GM23248 (cell line): ENCODE results near the gene ACADS.

Source experiments
- EZH2 ChIP-seq: fragments of 200-600 bp; sonication (generic); IDR thresholded peaks from 2 replicates; pipeline ENCODE4 v1.6.1; 2018; ENCODE audit warnings: antibody characterized with exemption, mild to moderate bottlenecking; ENCODE audit not compliant: insufficient read depth, poor library complexity, severe bottlenecking
- EZH2phosphoT487 ChIP-seq: fragments of 200-600 bp; sonication (generic); IDR thresholded peaks from 2 replicates; pipeline ENCODE4 v1.6.1; 2018; ENCODE audit warnings: antibody characterized with exemption, moderate library complexity, mild to moderate bottlenecking, low read depth; ENCODE audit not compliant: insufficient read depth

DNA sequence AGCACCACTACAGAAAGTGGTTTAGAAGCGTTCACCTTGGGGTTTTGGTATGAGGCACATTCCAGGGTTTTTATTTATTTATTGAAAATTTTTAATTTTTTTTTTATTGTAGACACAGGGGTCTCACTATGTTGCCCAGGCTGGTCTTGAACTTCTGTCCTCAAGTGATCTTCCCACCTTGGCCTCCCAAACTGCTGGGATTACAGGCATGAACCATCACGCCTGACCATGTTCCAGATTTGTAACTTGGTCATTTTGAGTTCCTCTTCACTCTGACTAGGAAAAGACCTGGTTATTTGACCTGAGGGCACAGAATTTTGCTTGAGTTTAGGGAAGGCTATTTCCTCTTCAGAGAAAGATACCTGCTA is 35.6 kb upstream of the ACADS start:
- no peak for TF ChIP-seq EZH2
- TF ChIP-seq EZH2phosphoT487, result no peak
